ENCODE results near the gene S1PR1. TPM values are rescaled to one million over a fixed set of nuclear protein-coding genes. Genes with fewer than 3 reads are reported as not detected.

The S1PR1 gene
- total RNA-seq, 1 experiment from 2014 or later, result 1.1 TPM

DNA sequence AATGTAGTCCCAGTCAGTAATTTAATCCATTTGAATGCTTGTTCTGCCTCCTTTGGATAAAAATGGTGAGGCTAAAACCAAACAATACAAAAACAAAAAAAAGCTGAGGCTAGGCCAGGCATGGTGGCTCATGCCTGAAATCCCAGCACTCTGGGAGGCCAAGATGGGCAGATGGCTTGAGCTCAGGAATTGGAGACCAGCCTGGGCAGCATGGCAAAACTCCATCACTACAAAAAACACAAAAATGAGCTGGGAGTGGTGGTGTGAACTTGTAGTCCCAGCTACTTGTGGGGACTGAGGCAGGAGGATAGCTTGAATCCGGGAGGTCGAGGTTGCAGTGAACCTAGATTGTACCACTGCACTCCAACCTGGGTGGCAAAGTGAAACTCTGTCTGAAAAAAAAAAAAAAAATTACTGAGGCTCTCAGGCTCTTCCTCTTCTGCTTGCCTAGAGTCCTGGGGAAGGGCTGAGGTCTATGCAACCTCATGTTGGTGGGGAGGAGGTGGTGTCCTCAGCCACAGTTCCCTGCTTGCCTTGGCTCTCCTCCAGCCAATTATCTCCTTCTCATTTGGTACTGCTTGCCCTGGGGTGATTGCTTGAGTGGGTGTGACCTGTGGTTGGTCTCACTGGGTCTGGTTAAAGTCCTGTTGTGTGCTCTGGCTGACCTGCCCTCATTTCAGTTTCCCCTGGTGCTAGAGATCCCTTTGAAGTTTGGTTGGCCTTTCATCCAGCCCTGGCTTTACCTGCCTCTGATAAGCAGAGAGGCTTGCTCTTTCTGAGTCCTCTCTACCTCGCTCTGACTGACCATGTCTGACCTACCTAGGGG, 20.9 kb downstream of the S1PR1 start:
- POLR2A ChIA-PET (ENCODE audit: low non-redundant PET), result no interaction called here
- TF ChIP-seq CTCF (conservative IDR thresholded peaks at IDR 0.05; ENCODE audit: low read depth, low read length) (no peak), EZH2 (IDR thresholded peaks at IDR 0.05; ENCODE audit: borderline replicate concordance, low read depth, low read length, poor library complexity, severe bottlenecking) (no peak)
- H3K4me3 ChIP-seq (ENCODE audit: low read depth, low read length, poor library complexity, severe bottlenecking), result no peak overlapping the region
- CTCF ChIA-PET, result interaction anchor here (0.7 kb wide), 1 partner anchor 117 kb away, joined by 3 read pairs; no protein-coding TSS in a partner anchor
- no peak overlapping the region for H3K27ac ChIP-seq (ENCODE audit: low read depth, low read length, poor library complexity, severe bottlenecking)
- H3K36me3 ChIP-seq (ENCODE audit: insufficient read depth, low read length, poor library complexity, severe bottlenecking), result no peaks in the 10 kb centered on the region
- no peak for DNase-seq (ENCODE audit: low spot score)
- intact Hi-C loops (cut with micrococcal nuclease; ENCODE audit: unreplicated experiment), result no loop called here
- H3K4me1 ChIP-seq (ENCODE audit: insufficient read depth, low read length, poor library complexity, severe bottlenecking), result no peaks in the 10 kb centered on the region
- H3K27me3 ChIP-seq (replicated peaks; ENCODE audit: insufficient read depth, low read depth, low read length, poor library complexity), result no peaks in the 10 kb centered on the region
- no TSS peak for BruUV-seq (replicated peaks)
- no peaks in the 10 kb centered on the region for H3K9me3 ChIP-seq (ENCODE audit: low read depth, low read length, poor library complexity, severe bottlenecking)

DNA sequence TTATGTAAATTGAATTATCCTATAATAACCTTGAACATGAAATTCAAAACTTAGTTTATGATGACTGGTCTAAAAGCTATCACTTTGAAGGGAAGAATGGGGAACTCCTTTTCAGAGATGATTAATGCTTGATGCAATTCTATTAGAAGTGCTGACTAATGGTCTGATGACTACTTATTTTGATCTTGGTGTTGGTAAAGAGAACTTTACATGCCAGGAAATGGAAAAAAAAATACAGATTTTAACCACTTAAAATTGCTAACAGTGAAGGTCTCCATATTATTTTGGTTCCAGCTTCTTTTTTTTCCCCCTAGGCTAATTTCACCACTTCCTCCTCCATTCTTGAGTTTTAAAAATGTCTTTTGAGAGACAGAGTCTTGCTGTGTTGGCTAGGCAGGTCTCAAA, 22.9 kb downstream of the S1PR1 start:
- no peak overlapping the region for H3K4me3 ChIP-seq (ENCODE audit: low read depth, low read length, poor library complexity, severe bottlenecking)
- no peaks in the 10 kb centered on the region for H3K27me3 ChIP-seq (replicated peaks; ENCODE audit: insufficient read depth, low read depth, low read length, poor library complexity)
- intact Hi-C loops (cut with micrococcal nuclease; ENCODE audit: unreplicated experiment), result no loop called here
- no peak for DNase-seq (ENCODE audit: low spot score)
- no peak for TF ChIP-seq EZH2 (IDR thresholded peaks at IDR 0.05; ENCODE audit: borderline replicate concordance, low read depth, low read length, poor library complexity, severe bottlenecking)
- no peak for TF ChIP-seq CTCF (conservative IDR thresholded peaks at IDR 0.05; ENCODE audit: low read depth, low read length)
- no peaks in the 10 kb centered on the region for H3K9me3 ChIP-seq (ENCODE audit: low read depth, low read length, poor library complexity, severe bottlenecking)
- H3K36me3 ChIP-seq (ENCODE audit: insufficient read depth, low read length, poor library complexity, severe bottlenecking), result no peaks in the 10 kb centered on the region
- H3K27ac ChIP-seq (ENCODE audit: low read depth, low read length, poor library complexity, severe bottlenecking), result no peak overlapping the region
- CTCF ChIA-PET, result no interaction called here
- POLR2A ChIA-PET (ENCODE audit: low non-redundant PET), result no interaction called here
- BruUV-seq (replicated peaks), result no TSS peak
- no peaks in the 10 kb centered on the region for H3K4me1 ChIP-seq (ENCODE audit: insufficient read depth, low read length, poor library complexity, severe bottlenecking)

DNA sequence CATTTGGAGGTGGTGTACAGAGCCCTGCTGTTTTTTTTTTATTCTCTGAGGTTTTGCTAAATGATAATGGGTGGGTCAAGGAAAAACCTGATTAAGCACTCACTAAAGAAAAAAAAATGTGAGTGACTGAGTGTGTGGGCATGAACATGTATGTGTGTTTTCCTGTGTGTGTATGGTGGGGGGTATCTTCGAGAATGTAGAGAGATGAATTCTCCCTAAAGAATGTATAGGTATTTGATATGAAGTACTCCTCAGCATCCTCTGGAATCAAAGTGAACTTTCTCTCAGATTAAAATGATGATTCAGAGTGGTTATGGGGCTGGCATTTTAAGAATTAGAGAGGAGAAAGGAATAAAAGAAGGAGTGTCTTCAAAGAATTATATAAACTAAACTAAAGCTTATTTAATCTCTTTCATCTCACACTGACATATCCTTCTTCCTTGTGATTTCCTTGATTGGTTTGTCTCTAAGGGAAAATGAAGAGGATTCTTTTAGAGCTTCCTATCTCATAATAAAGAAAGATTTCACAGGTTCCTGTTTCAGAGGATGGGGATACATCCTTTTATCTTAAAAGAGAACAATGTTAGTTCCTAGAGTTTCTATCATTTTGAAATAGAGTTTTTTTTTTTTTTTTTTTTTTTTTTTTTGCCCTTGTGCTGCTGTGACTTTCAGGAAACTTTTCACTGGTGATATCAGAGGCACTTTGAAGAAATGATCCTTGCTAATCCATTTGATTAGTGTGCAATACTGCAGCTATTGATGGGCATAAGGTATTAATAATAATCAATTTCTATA, 23.9 kb downstream of the S1PR1 start:
- POLR2A ChIA-PET (ENCODE audit: low non-redundant PET), result interaction anchor here (0.5 kb wide), 1 partner anchor 11 kb away, joined by 3 read pairs; no protein-coding TSS in a partner anchor
- TF ChIP-seq CTCF (conservative IDR thresholded peaks at IDR 0.05; ENCODE audit: low read depth, low read length) (no peak), EZH2 (IDR thresholded peaks at IDR 0.05; ENCODE audit: borderline replicate concordance, low read depth, low read length, poor library complexity, severe bottlenecking) (no peak)
- intact Hi-C loops (cut with micrococcal nuclease; ENCODE audit: unreplicated experiment), result no loop called here
- no peak overlapping the region for H3K4me3 ChIP-seq (ENCODE audit: low read depth, low read length, poor library complexity, severe bottlenecking)
- H3K9me3 ChIP-seq (ENCODE audit: low read depth, low read length, poor library complexity, severe bottlenecking), result no peaks in the 10 kb centered on the region
- no TSS peak for BruUV-seq (replicated peaks)
- no peak overlapping the region for H3K27ac ChIP-seq (ENCODE audit: low read depth, low read length, poor library complexity, severe bottlenecking)
- H3K36me3 ChIP-seq (ENCODE audit: insufficient read depth, low read length, poor library complexity, severe bottlenecking), result no peaks in the 10 kb centered on the region
- CTCF ChIA-PET, result no interaction called here
- no peaks in the 10 kb centered on the region for H3K4me1 ChIP-seq (ENCODE audit: insufficient read depth, low read length, poor library complexity, severe bottlenecking)
- no peaks in the 10 kb centered on the region for H3K27me3 ChIP-seq (replicated peaks; ENCODE audit: insufficient read depth, low read depth, low read length, poor library complexity)
- no peak for DNase-seq (ENCODE audit: low spot score)

Measured in A673 (cell line).